Progenitor cell of endocrine pancreas (in vitro differentiated cells): ENCODE data around the gene CAVIN2. TPM values are rescaled to one million over a fixed set of nuclear protein-coding genes. Genes with fewer than 3 reads are reported as not detected.

Source experiments
- DNase-seq: peaks from one replicate; pipeline ENCODE4 v3.0.0; 2021; ENCODE audit warnings: low spot score; ENCODE audit not compliant: unreplicated experiment
- H3K27ac Mint-ChIP-seq: 2 replicates; pipeline ENCODE4 v1.8.0; 2021; ENCODE audit warnings: mild to moderate bottlenecking, moderate library complexity, mixed read lengths
- H3K27me3 Mint-ChIP-seq: 2 replicates; pipeline ENCODE4 v1.8.0; 2021; ENCODE audit warnings: mixed read lengths
- H3K36me3 Mint-ChIP-seq: 2 replicates; pipeline ENCODE4 v1.8.0; 2022; ENCODE audit warnings: mixed read lengths; ENCODE audit not compliant: insufficient read depth
- H3K4me1 Mint-ChIP-seq: 2 replicates; pipeline ENCODE4 v1.8.0; 2021; ENCODE audit warnings: low read depth, mixed read lengths
- H3K4me3 Mint-ChIP-seq: 2 replicates; pipeline ENCODE4 v1.8.0; 2021; ENCODE audit warnings: low read depth, mild to moderate bottlenecking, moderate library complexity, mixed read lengths
- H3K9me3 Mint-ChIP-seq: 2 replicates; pipeline ENCODE4 v1.8.0; 2021; ENCODE audit warnings: low read depth, mixed read lengths
- total RNA-seq: library from RNA; stranded (reverse); gene quantifications from 2 replicates; pipeline ENCODE4 v1.2.1, GENCODE V29; 2021
- TF ChIP-seq, protein P1 (sequence below): fragments of 200-600 bp; sonication (generic); IDR thresholded peaks from one replicate; pipeline ENCODE4 v1.5.0; 2021; ENCODE audit warnings: antibody characterized with exemption, mild to moderate bottlenecking; ENCODE audit not compliant: unreplicated experiment

Gene CAVIN2
- total RNA-seq, 1 donor from 2014 or later: 0.17 TPM

DNA sequence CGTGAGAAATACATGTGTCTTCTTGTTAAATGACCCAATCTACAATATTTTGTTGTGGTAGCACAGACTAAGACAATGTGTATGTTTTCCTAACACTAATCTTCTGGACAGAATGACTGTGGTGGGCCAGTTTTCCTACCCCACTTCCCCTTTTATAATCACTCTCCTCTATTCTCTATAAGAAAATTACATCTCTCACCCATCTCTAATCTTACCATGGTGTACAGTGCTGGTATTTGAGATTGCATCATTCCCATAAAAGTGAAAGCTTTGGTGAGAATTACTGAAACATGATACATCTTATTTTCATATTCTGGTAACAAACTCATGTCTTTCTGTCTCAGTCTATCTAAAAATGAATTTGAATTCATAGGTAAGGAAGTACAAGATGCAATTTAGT is 40.5 kb downstream of the CAVIN2 start:
- DNase-seq: no peak
- H3K9me3 Mint-ChIP-seq: peaks cover 5% of the 10 kb centered on the region

DNA sequence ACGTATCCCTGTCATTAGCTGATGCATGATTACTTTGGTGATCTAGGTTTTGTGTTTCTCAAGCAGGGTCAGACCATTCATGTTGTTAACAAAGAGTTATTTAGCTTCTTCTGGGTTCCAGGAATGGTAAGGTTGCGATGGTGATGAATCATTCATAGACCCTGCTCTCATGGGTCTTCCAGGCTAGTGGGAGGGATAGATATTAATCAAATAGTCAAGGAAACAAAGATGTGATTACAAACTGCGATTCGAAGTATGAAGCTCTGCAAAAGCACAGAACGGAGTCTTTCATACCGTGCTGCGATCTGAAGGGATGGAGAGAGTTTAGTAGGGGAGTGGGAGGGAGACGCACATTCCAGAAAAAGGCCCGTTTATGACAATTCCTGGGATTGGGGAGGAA is 42.1 kb downstream of the CAVIN2 start:
- Mint-ChIP-seq H3K27me3 (no peaks in the 10 kb centered on the region), H3K27ac (no peak overlapping the region), H3K4me3 (no peak overlapping the region), H3K9me3 (peaks cover 5% of the 10 kb centered on the region), H3K4me1 (no peaks in the 10 kb centered on the region), H3K36me3 (no peaks in the 10 kb centered on the region)
- TF ChIP-seq, protein P1, sequence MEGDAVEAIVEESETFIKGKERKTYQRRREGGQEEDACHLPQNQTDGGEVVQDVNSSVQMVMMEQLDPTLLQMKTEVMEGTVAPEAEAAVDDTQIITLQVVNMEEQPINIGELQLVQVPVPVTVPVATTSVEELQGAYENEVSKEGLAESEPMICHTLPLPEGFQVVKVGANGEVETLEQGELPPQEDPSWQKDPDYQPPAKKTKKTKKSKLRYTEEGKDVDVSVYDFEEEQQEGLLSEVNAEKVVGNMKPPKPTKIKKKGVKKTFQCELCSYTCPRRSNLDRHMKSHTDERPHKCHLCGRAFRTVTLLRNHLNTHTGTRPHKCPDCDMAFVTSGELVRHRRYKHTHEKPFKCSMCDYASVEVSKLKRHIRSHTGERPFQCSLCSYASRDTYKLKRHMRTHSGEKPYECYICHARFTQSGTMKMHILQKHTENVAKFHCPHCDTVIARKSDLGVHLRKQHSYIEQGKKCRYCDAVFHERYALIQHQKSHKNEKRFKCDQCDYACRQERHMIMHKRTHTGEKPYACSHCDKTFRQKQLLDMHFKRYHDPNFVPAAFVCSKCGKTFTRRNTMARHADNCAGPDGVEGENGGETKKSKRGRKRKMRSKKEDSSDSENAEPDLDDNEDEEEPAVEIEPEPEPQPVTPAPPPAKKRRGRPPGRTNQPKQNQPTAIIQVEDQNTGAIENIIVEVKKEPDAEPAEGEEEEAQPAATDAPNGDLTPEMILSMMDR: no peak
- DNase-seq: no peak

More for the DNA sequence above, 40.5 kb downstream of the CAVIN2 start:
- Mint-ChIP-seq H3K36me3 (no peaks in the 10 kb centered on the region), H3K4me1 (no peaks in the 10 kb centered on the region), H3K4me3 (no peak overlapping the region), H3K27ac (no peak overlapping the region), H3K27me3 (no peaks in the 10 kb centered on the region)
- TF ChIP-seq, protein P1: no peak

DNA sequence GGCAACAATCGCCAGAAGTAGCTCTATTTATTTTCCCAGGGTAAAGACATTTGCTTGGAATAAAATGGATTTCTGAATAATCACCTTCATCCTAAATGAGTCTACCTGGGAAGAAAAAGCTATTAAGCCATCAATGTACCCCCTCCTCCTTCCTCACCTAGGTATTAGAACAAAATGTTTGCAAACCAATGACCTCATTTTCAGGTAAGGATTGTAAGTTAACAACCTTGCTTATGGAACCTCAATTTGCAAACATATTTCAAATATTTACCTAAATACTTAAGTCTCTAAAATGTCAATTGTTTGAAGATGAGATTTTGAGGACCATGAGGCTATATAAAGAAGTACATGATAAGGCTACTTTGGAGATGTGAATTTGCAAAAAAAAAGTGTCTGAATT is 43.9 kb downstream of the CAVIN2 start:
- H3K9me3 Mint-ChIP-seq: no peaks in the 10 kb centered on the region

DNA sequence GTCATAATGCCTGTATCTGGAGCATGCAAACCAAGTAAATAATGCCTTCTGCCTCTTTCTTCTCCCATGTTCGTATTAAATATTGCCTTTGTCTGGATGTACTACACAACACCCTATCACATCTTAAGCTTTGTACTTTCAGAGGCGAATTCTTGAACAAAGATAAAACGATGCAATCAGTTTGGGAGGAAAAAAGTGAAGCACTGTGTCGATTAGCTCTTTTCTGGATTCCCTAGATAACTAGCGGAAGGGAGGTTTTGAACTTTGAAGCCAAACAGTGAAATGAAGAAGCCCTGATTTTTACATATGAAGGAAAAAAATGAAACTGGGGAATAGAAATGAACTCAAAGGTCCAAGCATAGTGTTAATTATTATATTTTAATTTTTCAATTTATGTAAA is 44.7 kb downstream of the CAVIN2 start:
- DNase-seq: no peak
- Mint-ChIP-seq H3K27ac (no peak overlapping the region), H3K9me3 (no peaks in the 10 kb centered on the region), H3K4me1 (no peaks in the 10 kb centered on the region), H3K36me3 (no peaks in the 10 kb centered on the region), H3K27me3 (no peaks in the 10 kb centered on the region), H3K4me3 (no peak overlapping the region)
- TF ChIP-seq, protein P1: no peak

More for the DNA sequence above, 43.9 kb downstream of the CAVIN2 start:
- Mint-ChIP-seq H3K4me3 (no peak overlapping the region), H3K36me3 (no peaks in the 10 kb centered on the region), H3K27ac (no peak overlapping the region), H3K4me1 (no peaks in the 10 kb centered on the region), H3K27me3 (no peaks in the 10 kb centered on the region)
- TF ChIP-seq, protein P1: no peak
- no peak for DNase-seq

DNA sequence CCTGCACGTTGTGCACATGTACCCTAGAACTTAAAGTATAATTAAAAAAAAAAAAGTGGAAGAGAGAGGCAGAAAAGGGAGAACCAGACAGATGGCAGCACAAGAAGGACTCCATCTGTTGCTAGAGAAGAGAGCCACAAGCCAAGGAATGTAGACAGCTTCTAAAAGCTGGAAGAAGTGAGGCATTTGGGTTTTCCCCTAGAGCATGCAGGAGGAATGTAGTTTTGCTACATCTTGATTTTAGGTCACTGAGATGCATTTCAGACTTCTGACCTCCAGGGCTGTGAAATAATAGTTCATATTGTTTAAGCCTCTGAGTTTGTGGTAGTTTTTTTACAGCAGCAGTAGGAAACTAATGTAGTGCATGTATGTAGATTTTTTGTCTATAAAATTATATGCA is 46.0 kb downstream of the CAVIN2 start:
- no peaks in the 10 kb centered on the region for H3K4me1 Mint-ChIP-seq
- no peaks in the 10 kb centered on the region for H3K27me3 Mint-ChIP-seq
- TF ChIP-seq, protein P1: no peak
- H3K9me3 Mint-ChIP-seq: no peaks in the 10 kb centered on the region
- DNase-seq: no peak
- no peaks in the 10 kb centered on the region for H3K36me3 Mint-ChIP-seq
- H3K4me3 Mint-ChIP-seq: no peak overlapping the region
- no peak overlapping the region for H3K27ac Mint-ChIP-seq
